Measurements from ENCODE around the gene SLC2A9. TPM values are rescaled to one million over a fixed set of nuclear protein-coding genes. Genes with fewer than 3 reads are reported as not detected.

SLC2A9 gene
- total and polyA plus RNA-seq, 2 of the 4 experiments (the other 2 are of a cell fraction): 0.72 to 2.1 TPM

DNA sequence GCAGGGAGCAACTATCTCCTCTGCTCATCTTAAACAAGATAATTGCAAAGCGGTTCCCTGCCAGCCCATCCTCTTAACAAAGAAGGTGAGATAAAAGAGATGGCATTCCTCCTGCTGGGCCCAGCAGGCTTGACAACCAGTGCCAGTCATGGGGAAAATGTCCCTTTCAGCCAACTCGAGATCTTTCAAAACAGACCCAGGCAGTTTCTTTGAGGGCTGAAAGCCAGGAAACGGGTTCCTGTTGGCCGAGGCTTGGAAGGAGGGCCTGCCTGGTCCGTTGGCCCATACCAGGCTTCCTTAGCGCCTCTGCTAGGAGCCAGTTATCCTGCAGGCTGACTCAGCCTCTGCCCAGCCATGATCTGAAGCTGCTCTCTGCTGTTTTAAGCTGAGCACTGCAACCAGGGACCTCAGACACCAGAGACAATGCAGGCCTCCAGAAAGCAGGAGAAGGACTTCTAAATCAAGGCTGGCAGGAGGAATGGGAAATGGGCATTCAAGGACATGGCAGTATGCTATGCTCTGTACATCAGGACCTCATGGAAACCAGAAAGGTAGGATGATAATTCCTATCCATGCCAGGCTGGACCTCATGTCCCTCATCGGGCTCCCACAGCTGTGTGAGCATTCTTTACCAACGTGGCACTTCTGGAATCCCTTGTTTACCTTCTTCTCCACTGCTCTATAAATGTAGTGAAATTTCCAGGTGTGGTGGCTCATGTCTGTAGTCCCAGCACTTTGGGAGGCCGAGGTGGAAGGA, 42.4 kb upstream of the SLC2A9 start:
- no peak overlapping the region for H2AK9ac ChIP-seq (replicated peaks; ENCODE audit: low read depth, low read length, poor library complexity)
- H2BK15ac ChIP-seq (ENCODE audit: low read depth, low read length): no peak overlapping the region
- H3K23ac ChIP-seq (ENCODE audit: low read depth, low read length): no peak overlapping the region
- H3K4me2 ChIP-seq (ENCODE audit: low read depth, low read length): no peak overlapping the region
- ATAC-seq (ENCODE audit: low read depth) (peak; percentile 93), DNase-seq (peak; percentile 70)
- H3K27me3 ChIP-seq (ENCODE audit: control insufficient read depth, insufficient read depth, low read length): no peaks in the 10 kb centered on the region
- 16% methylated on average over 3 of the region's 9 CpGs; no CpG with 5 or more reads in 1 of the 2 experiments for WGBS, 2 experiments (ENCODE audit: extremely low coverage in 2 of 2, insufficient read length in 1 of 2)
- no peaks in the 10 kb centered on the region; the same call in 1 of the 2 replicates for H3K4me1 ChIP-seq (ENCODE audit: control insufficient read depth, insufficient read depth, low read length)
- ChIA-PET CTCF (interaction anchor here (0.6 to 1.3 kb wide), 4 partner anchors 41 to 316 kb away, joined by 3 to 4 read pairs (median 3); no protein-coding TSS in a partner anchor), POLR2A (ENCODE audit: unreplicated experiment) (no interaction called here)
- no TSS peak for BruUV-seq (replicated peaks)
- in situ Hi-C loops (cut with MboI; ENCODE audit: low sequenced_read_pairs) (no loop called here), intact Hi-C loops (cut with micrococcal nuclease) (loop anchor here (1.0 kb wide), 3 partner anchors 44 to 531 kb away; no protein-coding TSS in a partner anchor), dilution Hi-C loops (cut with HindIII; ENCODE audit: low sequenced_read_pairs, unreplicated experiment) (no loop called here)
- H2BK20ac ChIP-seq (ENCODE audit: low read depth, low read length): no peak overlapping the region
- no peak overlapping the region for H2AK5ac ChIP-seq (ENCODE audit: low read depth, low read length)
- no peak overlapping the region for H2BK5ac ChIP-seq (ENCODE audit: low read depth, low read length, poor library complexity, severe bottlenecking)
- no peaks in the 10 kb centered on the region for H3K9me3 ChIP-seq (ENCODE audit: control insufficient read depth, insufficient read depth, low read length)
- peaks cover 13% of the 10 kb centered on the region for H3K36me3 ChIP-seq (ENCODE audit: control insufficient read depth, insufficient read depth, low read length)
- H2AFZ ChIP-seq (replicated peaks; ENCODE audit: low read length, poor library complexity): no peak overlapping the region
- no peaks in the 10 kb centered on the region for H3K79me1 ChIP-seq (ENCODE audit: low read depth in 1 of 2, low read length in 2 of 2)
- H4K91ac ChIP-seq (ENCODE audit: insufficient read depth, low read depth, low read length): no peak overlapping the region
- H3K27ac ChIP-seq (ENCODE audit: insufficient read depth, low read length): no peak overlapping the region
- H4K20me1 ChIP-seq (ENCODE audit: insufficient read depth, low read length): no peaks in the 10 kb centered on the region
- H3K56ac ChIP-seq (ENCODE audit: extremely low read depth, insufficient read depth, low read length): no peak overlapping the region
- no peak overlapping the region for H3K4ac ChIP-seq (ENCODE audit: low read depth, low read length)
- H2BK120ac ChIP-seq (ENCODE audit: low read depth, low read length): no peak overlapping the region
- H3K18ac ChIP-seq (ENCODE audit: low read depth, low read length): no peak overlapping the region
- H3K9ac ChIP-seq (ENCODE audit: low read depth, low read length): no peak overlapping the region
- H3K9me1 ChIP-seq (ENCODE audit: insufficient read depth, low read length): no peaks in the 10 kb centered on the region
- no peak overlapping the region; the same call in 1 of the 2 replicates for H3K14ac ChIP-seq (replicated peaks; ENCODE audit: low read depth, low read length)
- H4K8ac ChIP-seq (ENCODE audit: low read depth in 2 of 2, low read length in 2 of 2): no peak overlapping the region
- no peak overlapping the region for H3K4me3 ChIP-seq (ENCODE audit: insufficient read depth, low read depth, low read length)
- TF ChIP-seq SMC3 (IDR thresholded peaks at IDR 0.05; ENCODE audit: low read depth, low read length) (peak; percentile 60), MAFK (IDR thresholded peaks at IDR 0.05; ENCODE audit: low read depth, low read length) (0 out of 2 replicates have a peak, but pooled peaks have one; percentile 17), FOS (IDR thresholded peaks at IDR 0.05; ENCODE audit: low read depth, low read length) (no peak), NFE2L2 (IDR thresholded peaks at IDR 0.05; ENCODE audit: low read depth, low read length) (no peak), BHLHE40 (IDR thresholded peaks at IDR 0.05; ENCODE audit: low read depth, low read length) (no peak), USF2 (IDR thresholded peaks at IDR 0.05; ENCODE audit: low read depth, low read length) (no peak), RAD21 (IDR thresholded peaks at IDR 0.05; ENCODE audit: low read length) (peak; percentile 68), CTCF (conservative IDR thresholded peaks at IDR 0.05; ENCODE audit: low read depth, low read length) (peak; percentile 66)
- H4K5ac ChIP-seq (ENCODE audit: low read depth, low read length): no peak overlapping the region; the same call in 1 of the 2 replicates
